SK-N-MC (cell line): ENCODE data around the gene DNAI7.

ENCODE experiments used
- DNase-seq: peaks from one replicate; pipeline ENCODE4 v3.0.0-alpha.2; 2011; ENCODE audit warnings: low read depth, low spot score
- H3K27ac ChIP-seq: fragments of 200-600 bp; sonication (generic); 2 replicates; pipeline ENCODE4 v1.5.1; 2016; ENCODE audit warnings: mixed run types
- H3K36me3 ChIP-seq: fragments of 200-600 bp; sonication (generic); 2 replicates; pipeline ENCODE4 v1.6.1; 2017; ENCODE audit warnings: antibody characterized with exemption, low read length, mixed read lengths; ENCODE audit not compliant: insufficient read depth
- H3K4me3 ChIP-seq: fragments of 200-600 bp; sonication (generic); 2 replicates; pipeline ENCODE4 v1.5.1; 2016
- H3K9ac ChIP-seq: fragments of 200-600 bp; sonication (generic); 2 replicates; pipeline ENCODE4 v1.8.0; 2017; ENCODE audit warnings: mixed run types, mixed read lengths; ENCODE audit not compliant: insufficient read length
- H3K9me3 ChIP-seq: fragments of 200-600 bp; sonication (generic); 2 replicates; pipeline ENCODE4 v1.6.1; 2017; ENCODE audit warnings: low read depth, mild to moderate bottlenecking, antibody characterized with exemption, low read length, moderate library complexity, mixed read lengths
- EZH2 ChIP-seq: fragments of 200-600 bp; sonication (generic); IDR thresholded peaks from one replicate; pipeline ENCODE4 v1.6.1; 2017; ENCODE audit warnings: antibody characterized with exemption
- FOXP2 ChIP-seq: optimal IDR thresholded peaks from 2 replicates; pipeline ENCODE3; 2011; ENCODE audit warnings: mild to moderate bottlenecking, moderate library complexity; ENCODE audit not compliant: insufficient read depth; ENCODE audit errors: extremely low read length, control extremely low read depth
- POLR2AphosphoS5 ChIP-seq: IDR thresholded peaks from 2 replicates; pipeline ENCODE4 v1.6.1; 2012; ENCODE audit warnings: mild to moderate bottlenecking, low read depth, low read length, borderline replicate concordance

The DNAI7 gene

GRCh38 chr12:25079393-25079792 lies 115.6 kb downstream of the DNAI7 start:
- Histone ChIP-seq H3K9me3 (no peaks in the 10 kb centered on the region), H3K4me3 (no peak overlapping the region), H3K36me3 (no peaks in the 10 kb centered on the region), H3K27ac (no peak overlapping the region), H3K9ac (no peak overlapping the region)
- TF ChIP-seq POLR2AphosphoS5 (no peak), EZH2 (no peak), FOXP2 (no peak)
- DNase-seq = no peak

- Histone ChIP-seq H3K36me3 (no peaks in the 10 kb centered on the region), H3K4me3 (no peak overlapping the region), H3K9me3 (no peaks in the 10 kb centered on the region), H3K9ac (no peak overlapping the region), H3K27ac (no peak overlapping the region)
- TF ChIP-seq FOXP2 (no peak), EZH2 (no peak), POLR2AphosphoS5 (no peak)
- no peak for DNase-seq
Observed at GRCh38 chr12:25074954-25075353, 120.0 kb downstream of the DNAI7 start.

GRCh38 chr12:25074113-25074512 lies 120.8 kb downstream of the DNAI7 start:
- H3K9me3 ChIP-seq = no peaks in the 10 kb centered on the region
- DNase-seq = no peak
- H3K4me3 ChIP-seq = no peak overlapping the region
- no peaks in the 10 kb centered on the region for H3K36me3 ChIP-seq
- no peak overlapping the region for H3K27ac ChIP-seq
- TF ChIP-seq POLR2AphosphoS5 (no peak), FOXP2 (no peak), EZH2 (no peak)
- H3K9ac ChIP-seq = no peak overlapping the region

- no peak overlapping the region for H3K9ac ChIP-seq
- H3K36me3 ChIP-seq = no peaks in the 10 kb centered on the region
- H3K4me3 ChIP-seq = no peak overlapping the region
- H3K27ac ChIP-seq = no peak overlapping the region
- DNase-seq = no peak
- H3K9me3 ChIP-seq = no peaks in the 10 kb centered on the region
- TF ChIP-seq FOXP2 = no peak
- no peak for TF ChIP-seq POLR2AphosphoS5
- no peak for TF ChIP-seq EZH2
Observed at GRCh38 chr12:25072906-25073650, 121.9 kb downstream of the DNAI7 start.

GRCh38 chr12:25071366-25071765 lies 123.6 kb downstream of the DNAI7 start:
- no peak overlapping the region for H3K4me3 ChIP-seq
- no peaks in the 10 kb centered on the region for H3K9me3 ChIP-seq
- H3K27ac ChIP-seq = no peak overlapping the region
- TF ChIP-seq EZH2 = no peak
- no peak for TF ChIP-seq FOXP2
- no peak for TF ChIP-seq POLR2AphosphoS5
- DNase-seq = no peak
- H3K36me3 ChIP-seq = no peaks in the 10 kb centered on the region
- no peak overlapping the region for H3K9ac ChIP-seq

- no peaks in the 10 kb centered on the region for H3K9me3 ChIP-seq
- no peak for DNase-seq
- no peak overlapping the region for H3K9ac ChIP-seq
- no peak overlapping the region for H3K4me3 ChIP-seq
- H3K27ac ChIP-seq = no peak overlapping the region
- H3K36me3 ChIP-seq = no peaks in the 10 kb centered on the region
- TF ChIP-seq FOXP2 (no peak), EZH2 (no peak), POLR2AphosphoS5 (no peak)
Observed at GRCh38 chr12:25069224-25069623, 125.7 kb downstream of the DNAI7 start.

GRCh38 chr12:25065035-25065434 lies 129.9 kb downstream of the DNAI7 start:
- H3K4me3 ChIP-seq = no peak overlapping the region
- TF ChIP-seq FOXP2 = no peak
- no peak for TF ChIP-seq POLR2AphosphoS5
- no peak for TF ChIP-seq EZH2
- no peaks in the 10 kb centered on the region for H3K9me3 ChIP-seq
- DNase-seq = no peak
- H3K36me3 ChIP-seq = no peaks in the 10 kb centered on the region
- no peak overlapping the region for H3K9ac ChIP-seq
- no peak overlapping the region for H3K27ac ChIP-seq

- Histone ChIP-seq H3K4me3 (no peak overlapping the region), H3K9ac (no peak overlapping the region)
Observed at GRCh38 chr12:25063873-25064628, 130.9 kb downstream of the DNAI7 start.

GRCh38 chr12:25058658-25059058 lies 136.3 kb downstream of the DNAI7 start:
- Histone ChIP-seq H3K9me3 (no peaks in the 10 kb centered on the region), H3K27ac (no peak overlapping the region), H3K9ac (no peak overlapping the region), H3K36me3 (no peaks in the 10 kb centered on the region), H3K4me3 (no peak overlapping the region)
- no peak for DNase-seq
- TF ChIP-seq EZH2 (no peak), FOXP2 (no peak), POLR2AphosphoS5 (no peak)

More at GRCh38 chr12:25063873-25064628, 130.9 kb downstream of the DNAI7 start:
- no peak for TF ChIP-seq POLR2AphosphoS5
- no peak for TF ChIP-seq FOXP2
- no peak for TF ChIP-seq EZH2
- Histone ChIP-seq H3K36me3 (no peaks in the 10 kb centered on the region), H3K27ac (no peak overlapping the region), H3K9me3 (no peaks in the 10 kb centered on the region)
- DNase-seq = no peak
